Stimulated activated naive B cell treated with anti-CD40 and anti-IgM and Interleukin-4, amounts not matched to agents 10 μg/mL and 1 μg/mL and 100 μg/mL, for 72 hours (primary cell): Measurements from ENCODE around the gene TAF3.

Source experiments
- ATAC-seq, 2 donors: fragments of 150-1000 bp; cut with Tn5 transposase; replicated peaks; 2 replicates each; pipeline ENCODE4 v1.10.0; 2021; ENCODE audit warnings: moderate library complexity in 1 of 2
- DNase-seq: peaks from one replicate; pipeline ENCODE4 v3.0.0; 2021
- H3K27ac Mint-ChIP-seq: one replicate; pipeline ENCODE4 v1.8.0; 2022; ENCODE audit warnings: mild to moderate bottlenecking, mixed read lengths
- H3K27me3 Mint-ChIP-seq, 2 donors: one replicate each; pipeline ENCODE4 v1.8.0; 2022; ENCODE audit warnings: mixed read lengths in 2 of 2
- H3K36me3 Mint-ChIP-seq, 2 donors: one replicate each; pipeline ENCODE4 v1.8.0; 2022; ENCODE audit warnings: mixed read lengths in 2 of 2, mild to moderate bottlenecking in 1 of 2
- H3K4me1 Mint-ChIP-seq, 2 donors: one replicate each; pipeline ENCODE4 v1.8.0; 2022; ENCODE audit warnings: mixed read lengths in 2 of 2, mild to moderate bottlenecking in 1 of 2
- H3K4me3 Mint-ChIP-seq, 2 donors: one replicate each; pipeline ENCODE4 v1.8.0; 2022; ENCODE audit warnings: mild to moderate bottlenecking in 2 of 2, mixed read lengths in 2 of 2, moderate library complexity in 1 of 2
- H3K9me3 Mint-ChIP-seq, 2 donors: one replicate each; pipeline ENCODE4 v1.8.0; 2022; ENCODE audit warnings: mixed read lengths in 2 of 2, mild to moderate bottlenecking in 1 of 2

The TAF3 gene

DNA sequence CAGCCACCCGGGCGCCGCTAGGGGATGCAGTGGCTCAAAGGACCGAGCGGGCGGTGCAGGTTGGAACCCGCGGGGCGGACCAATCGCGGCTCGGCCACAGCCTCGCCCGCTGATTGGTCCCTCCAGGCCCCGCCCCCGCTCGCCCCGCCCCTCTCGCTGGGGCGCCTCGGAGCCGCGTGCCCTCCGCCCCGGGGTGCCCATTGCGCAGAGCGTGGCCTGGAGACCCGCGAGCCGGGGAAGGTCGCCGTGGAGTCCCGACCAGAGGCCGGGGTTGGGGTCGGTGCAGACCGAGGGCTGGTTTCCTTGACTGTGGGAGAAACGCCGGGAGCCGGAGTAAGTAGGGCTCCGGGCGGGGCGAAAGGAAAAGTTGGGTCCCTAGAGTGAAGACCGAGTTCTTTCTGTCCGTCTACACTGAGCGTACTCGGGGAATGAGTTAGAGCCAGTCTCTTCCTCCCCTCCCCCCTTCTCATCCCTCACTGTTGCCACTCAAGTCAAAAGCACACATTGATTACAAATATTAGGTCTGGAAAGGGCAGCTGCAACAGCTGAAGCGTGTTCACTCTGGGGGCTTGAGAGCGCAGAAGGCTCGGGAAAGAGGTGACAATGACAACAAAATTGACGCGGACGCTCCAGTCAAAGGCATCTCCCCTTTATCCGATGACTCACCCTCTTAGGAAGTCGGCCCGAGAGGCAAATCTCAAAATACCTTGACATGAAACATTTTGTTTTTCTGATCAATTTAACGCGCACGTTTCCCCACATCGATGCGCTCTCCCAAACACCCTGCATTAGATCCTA is 235.3 kb downstream of the TAF3 start:
- Mint-ChIP-seq H3K4me3 (peak overlapping the region; percentile 80 to 82), H3K4me1 (peaks cover 37 to 75% of the 10 kb centered on the region in 2 donors), H3K27me3 (peaks cover 56 to 94% of the 10 kb centered on the region in 2 donors), H3K36me3 (peaks cover 3 to 4% of the 10 kb centered on the region in 2 donors), H3K9me3 (no peaks in the 10 kb centered on the region), H3K27ac (peak overlapping the region; percentile 88)
- ATAC-seq, result peak; percentile 76
- peak; percentile 70 for DNase-seq

DNA sequence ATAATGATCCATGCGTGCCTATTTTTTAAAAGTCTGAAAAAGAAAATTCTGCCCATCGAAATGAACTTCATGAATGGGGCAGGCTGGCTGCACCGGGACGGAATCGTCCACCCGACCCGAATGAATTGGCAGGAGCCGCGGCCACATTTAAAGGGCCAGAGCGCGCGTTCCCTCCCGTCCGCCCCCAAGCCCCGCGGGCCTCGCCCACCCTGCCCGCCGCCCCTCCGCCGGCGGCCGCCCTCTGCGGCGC is 235.9 kb downstream of the TAF3 start:
- peak overlapping the region; percentile 88 for H3K27ac Mint-ChIP-seq
- H3K4me1 Mint-ChIP-seq, result peaks cover 37 to 73% of the 10 kb centered on the region in 2 donors
- H3K4me3 Mint-ChIP-seq, result peak overlapping the region; percentile 80 to 82
- H3K27me3 Mint-ChIP-seq, result peaks cover 56 to 94% of the 10 kb centered on the region in 2 donors
- no peaks in the 10 kb centered on the region for H3K9me3 Mint-ChIP-seq
- ATAC-seq, result no peak
- H3K36me3 Mint-ChIP-seq, result peaks cover 3 to 4% of the 10 kb centered on the region in 2 donors
- no peak for DNase-seq

DNA sequence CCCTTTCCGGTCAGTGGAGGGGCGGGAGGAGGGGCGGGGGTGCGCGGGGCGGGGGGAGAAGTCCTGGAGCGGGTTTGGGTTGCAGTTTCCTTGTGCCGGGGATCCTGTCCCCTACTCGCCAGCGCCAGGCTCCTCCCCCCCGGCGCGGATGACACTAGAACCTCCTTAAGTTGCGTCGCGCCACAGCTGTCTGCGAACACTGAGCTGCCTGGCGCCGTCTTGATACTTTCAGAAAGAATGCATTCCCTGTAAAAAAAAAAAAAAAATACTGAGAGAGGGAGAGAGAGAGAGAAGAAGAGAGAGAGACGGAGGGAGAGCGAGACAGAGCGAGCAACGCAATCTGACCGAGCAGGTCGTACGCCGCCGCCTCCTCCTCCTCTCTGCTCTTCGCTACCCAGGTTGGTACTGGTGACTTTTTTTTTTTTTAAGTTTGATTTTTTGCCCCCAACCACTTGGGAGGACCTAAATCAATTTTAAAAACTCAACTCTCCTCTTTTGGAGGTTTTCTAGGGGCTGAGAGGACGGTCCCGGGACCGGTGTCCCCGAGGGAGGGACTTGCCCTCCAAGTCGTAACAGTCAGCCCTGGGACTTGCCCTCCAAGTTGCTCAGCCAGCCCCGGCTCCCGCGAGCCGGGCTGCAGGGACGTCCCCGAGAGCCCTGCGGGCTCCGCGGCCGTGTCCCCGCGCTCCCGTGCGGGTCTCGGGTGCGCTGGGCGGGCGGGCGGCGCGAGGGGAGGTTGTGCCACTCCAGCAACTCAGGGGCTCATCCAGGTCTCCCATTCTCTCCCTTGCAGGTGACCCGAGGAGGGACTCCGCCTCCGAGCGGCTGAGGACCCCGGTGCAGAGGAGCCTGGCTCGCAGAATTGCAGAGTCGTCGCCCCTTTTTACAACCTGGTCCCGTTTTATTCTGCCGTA is 236.4 kb downstream of the TAF3 start, which contains the start of gene GATA3:
GATA3 (plus strand) TSS at position 195 of the 914 bp plus-strand sequence. CDS start 968 bp downstream, outside the sequence.
- Mint-ChIP-seq H3K36me3 (peaks cover 3 to 4% of the 10 kb centered on the region in 2 donors), H3K27ac (peak within 1 kb of the TSS; percentile 91)

DNA sequence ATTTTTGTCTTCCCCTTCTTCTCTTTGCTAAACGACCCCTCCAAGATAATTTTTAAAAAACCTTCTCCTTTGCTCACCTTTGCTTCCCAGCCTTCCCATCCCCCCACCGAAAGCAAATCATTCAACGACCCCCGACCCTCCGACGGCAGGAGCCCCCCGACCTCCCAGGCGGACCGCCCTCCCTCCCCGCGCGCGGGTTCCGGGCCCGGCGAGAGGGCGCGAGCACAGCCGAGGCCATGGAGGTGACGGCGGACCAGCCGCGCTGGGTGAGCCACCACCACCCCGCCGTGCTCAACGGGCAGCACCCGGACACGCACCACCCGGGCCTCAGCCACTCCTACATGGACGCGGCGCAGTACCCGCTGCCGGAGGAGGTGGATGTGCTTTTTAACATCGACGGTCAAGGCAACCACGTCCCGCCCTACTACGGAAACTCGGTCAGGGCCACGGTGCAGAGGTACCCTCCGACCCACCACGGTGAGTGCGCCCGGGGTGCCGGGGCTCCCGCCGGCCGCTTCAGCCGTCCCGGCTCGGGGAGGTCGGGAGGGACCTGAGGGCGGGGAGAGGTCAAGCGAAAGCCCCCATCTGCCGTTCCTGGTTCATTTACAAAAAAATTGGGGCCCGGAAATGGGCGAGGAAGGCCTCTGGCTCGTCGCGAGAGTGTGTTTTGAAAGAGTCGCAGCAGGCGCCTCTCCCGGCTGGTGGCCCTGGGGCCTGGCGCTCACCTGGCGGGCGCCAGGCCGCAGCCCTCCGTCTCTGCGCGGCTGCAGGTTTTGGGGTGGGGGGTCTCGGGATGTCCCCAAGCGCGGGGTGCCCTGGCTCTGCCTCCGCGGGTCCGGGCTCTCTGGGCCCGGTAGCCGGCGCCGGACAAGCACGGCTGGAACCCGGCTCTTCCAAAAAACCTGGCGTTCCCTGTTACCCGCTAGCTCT is 237.4 kb downstream of the TAF3 start:
- Mint-ChIP-seq H3K27ac (peak overlapping the region; percentile 79), H3K4me3 (peak overlapping the region; percentile 70 to 89), H3K9me3 (no peaks in the 10 kb centered on the region), H3K27me3 (peaks cover 62 to 94% of the 10 kb centered on the region in 2 donors), H3K36me3 (peaks cover 3 to 4% of the 10 kb centered on the region in 2 donors), H3K4me1 (peaks cover 43 to 76% of the 10 kb centered on the region in 2 donors)
- no peak for ATAC-seq
- no peak for DNase-seq

More for the DNA sequence above, 236.4 kb downstream of the TAF3 start, which contains the start of gene GATA3:
- peaks cover 58 to 94% of the 10 kb centered on the region in 2 donors for H3K27me3 Mint-ChIP-seq
- DNase-seq (no peak), ATAC-seq (peak in 1 of 2 donors; percentile 37)
- no peaks in the 10 kb centered on the region for H3K9me3 Mint-ChIP-seq
- peak within 1 kb of the TSS; percentile 82 to 89 for H3K4me3 Mint-ChIP-seq
- H3K4me1 Mint-ChIP-seq, result peaks cover 38 to 75% of the 10 kb centered on the region in 2 donors

DNA sequence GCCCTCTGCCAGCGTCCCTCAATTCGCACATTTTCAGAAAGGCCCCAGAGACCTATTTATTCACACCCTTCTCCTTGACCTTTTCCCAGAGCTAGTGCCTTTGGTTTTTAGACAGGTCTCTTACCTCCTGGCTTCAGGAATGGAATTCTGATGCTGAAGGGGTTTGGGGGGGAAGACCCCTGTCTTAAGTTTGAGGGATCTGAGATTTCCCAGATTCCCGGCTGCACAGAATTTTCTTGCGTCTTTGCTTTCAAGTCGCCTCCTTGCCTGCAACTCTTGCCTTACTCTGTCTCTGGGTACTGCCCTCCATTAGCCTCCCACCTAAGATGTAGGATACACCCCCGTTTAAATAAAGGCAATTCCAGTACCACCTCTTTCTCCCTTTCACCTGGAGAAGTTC is 238.1 kb downstream of the TAF3 start:
- no peak for ATAC-seq
- no peaks in the 10 kb centered on the region for H3K9me3 Mint-ChIP-seq
- peak overlapping the region; percentile 62 to 66 for H3K4me3 Mint-ChIP-seq
- H3K27ac Mint-ChIP-seq, result peak overlapping the region; percentile 49
- peaks cover 50 to 76% of the 10 kb centered on the region in 2 donors for H3K4me1 Mint-ChIP-seq
- H3K36me3 Mint-ChIP-seq, result peaks cover 3 to 4% of the 10 kb centered on the region in 2 donors
- peaks cover 62 to 95% of the 10 kb centered on the region in 2 donors for H3K27me3 Mint-ChIP-seq
- DNase-seq, result no peak

DNA sequence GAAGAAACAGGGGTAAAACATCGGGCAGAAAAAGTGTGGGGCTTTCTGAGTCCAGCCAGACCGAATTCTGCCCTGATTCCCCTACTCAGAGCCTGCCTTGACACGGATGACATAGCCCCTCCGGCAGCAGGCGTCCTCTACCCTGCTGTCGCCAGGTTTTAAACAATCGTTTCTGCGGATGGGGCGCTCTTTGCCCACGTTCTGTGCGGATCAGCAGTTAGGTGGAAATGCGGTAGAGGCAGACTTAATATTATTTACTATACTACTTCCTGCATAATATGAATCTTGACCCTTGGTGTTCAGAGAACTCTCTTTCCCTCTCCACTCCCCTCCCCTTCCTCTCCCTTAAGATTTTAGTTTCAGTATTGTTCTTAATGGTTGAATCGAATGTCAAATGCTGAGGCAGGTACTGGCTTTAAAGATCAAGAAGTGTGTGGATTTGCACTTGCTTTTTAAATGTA is 238.6 kb downstream of the TAF3 start:
- H3K27ac Mint-ChIP-seq, result peak overlapping the region; percentile 51
- H3K9me3 Mint-ChIP-seq, result no peaks in the 10 kb centered on the region
- peaks cover 60 to 93% of the 10 kb centered on the region in 2 donors for H3K27me3 Mint-ChIP-seq
- H3K4me1 Mint-ChIP-seq, result peaks cover 48 to 79% of the 10 kb centered on the region in 2 donors
- H3K36me3 Mint-ChIP-seq, result peaks cover 3 to 4% of the 10 kb centered on the region in 2 donors
- peak overlapping the region; percentile 62 to 66 for H3K4me3 Mint-ChIP-seq
- ATAC-seq (peak; percentile 26 to 43), DNase-seq (no peak)

DNA sequence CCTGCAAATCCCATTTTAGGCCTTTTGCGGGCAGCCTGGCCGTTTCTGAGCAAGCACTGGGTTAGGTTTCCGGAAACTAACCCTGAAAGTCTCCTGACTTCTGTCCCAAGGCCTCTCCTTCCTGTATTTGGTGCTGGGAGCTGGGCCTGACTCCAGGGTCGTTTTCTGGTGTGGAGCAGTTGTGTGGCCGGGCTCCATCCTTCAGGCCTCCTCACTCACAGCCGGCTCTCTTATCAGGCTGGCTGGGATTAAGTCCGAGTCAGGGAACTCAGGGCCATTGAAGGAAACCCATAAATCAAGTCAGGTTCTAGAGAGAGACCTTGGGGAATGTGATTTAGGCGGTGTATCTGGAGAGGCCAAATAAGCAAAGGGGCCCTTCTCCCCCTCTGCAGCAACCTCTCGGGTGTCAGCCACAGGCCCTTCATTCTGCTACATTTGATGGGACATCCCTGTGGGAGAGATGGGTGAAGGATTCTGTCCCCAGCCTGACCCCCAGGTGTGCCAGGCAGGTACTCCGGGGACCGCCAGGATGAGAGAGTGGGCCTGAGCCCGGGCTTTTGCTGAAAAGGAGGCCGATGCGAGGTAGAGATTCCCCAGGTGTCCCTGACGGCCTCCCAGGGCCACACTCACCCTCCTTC is 239.4 kb downstream of the TAF3 start:
- DNase-seq, result no peak
- H3K27ac Mint-ChIP-seq, result no peak overlapping the region
- no peak overlapping the region for H3K4me3 Mint-ChIP-seq
- peaks cover 43 to 79% of the 10 kb centered on the region in 2 donors for H3K4me1 Mint-ChIP-seq
- no peak for ATAC-seq
- peaks cover 57 to 90% of the 10 kb centered on the region in 2 donors for H3K27me3 Mint-ChIP-seq
- peaks cover 0 to 3% of the 10 kb centered on the region in 2 donors for H3K36me3 Mint-ChIP-seq
- no peaks in the 10 kb centered on the region for H3K9me3 Mint-ChIP-seq

DNA sequence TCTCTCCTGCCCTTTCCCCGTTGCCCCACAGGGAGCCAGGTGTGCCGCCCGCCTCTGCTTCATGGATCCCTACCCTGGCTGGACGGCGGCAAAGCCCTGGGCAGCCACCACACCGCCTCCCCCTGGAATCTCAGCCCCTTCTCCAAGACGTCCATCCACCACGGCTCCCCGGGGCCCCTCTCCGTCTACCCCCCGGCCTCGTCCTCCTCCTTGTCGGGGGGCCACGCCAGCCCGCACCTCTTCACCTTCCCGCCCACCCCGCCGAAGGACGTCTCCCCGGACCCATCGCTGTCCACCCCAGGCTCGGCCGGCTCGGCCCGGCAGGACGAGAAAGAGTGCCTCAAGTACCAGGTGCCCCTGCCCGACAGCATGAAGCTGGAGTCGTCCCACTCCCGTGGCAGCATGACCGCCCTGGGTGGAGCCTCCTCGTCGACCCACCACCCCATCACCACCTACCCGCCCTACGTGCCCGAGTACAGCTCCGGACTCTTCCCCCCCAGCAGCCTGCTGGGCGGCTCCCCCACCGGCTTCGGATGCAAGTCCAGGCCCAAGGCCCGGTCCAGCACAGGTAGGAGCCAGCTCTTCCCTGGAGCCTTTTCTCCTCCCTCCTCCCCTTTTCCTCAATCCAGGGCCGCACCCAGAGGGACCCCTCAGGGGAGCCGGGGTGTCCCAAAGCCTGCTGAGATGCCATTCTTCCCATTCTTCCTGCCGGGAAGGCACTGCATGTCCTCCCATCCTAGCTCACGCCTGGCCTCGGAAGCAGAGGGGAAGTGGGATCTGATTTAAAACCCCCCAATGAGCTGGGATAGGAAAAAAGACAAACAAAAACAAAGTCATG is 240.2 kb downstream of the TAF3 start:
- no peak for DNase-seq
- no peak overlapping the region for H3K27ac Mint-ChIP-seq

DNA sequence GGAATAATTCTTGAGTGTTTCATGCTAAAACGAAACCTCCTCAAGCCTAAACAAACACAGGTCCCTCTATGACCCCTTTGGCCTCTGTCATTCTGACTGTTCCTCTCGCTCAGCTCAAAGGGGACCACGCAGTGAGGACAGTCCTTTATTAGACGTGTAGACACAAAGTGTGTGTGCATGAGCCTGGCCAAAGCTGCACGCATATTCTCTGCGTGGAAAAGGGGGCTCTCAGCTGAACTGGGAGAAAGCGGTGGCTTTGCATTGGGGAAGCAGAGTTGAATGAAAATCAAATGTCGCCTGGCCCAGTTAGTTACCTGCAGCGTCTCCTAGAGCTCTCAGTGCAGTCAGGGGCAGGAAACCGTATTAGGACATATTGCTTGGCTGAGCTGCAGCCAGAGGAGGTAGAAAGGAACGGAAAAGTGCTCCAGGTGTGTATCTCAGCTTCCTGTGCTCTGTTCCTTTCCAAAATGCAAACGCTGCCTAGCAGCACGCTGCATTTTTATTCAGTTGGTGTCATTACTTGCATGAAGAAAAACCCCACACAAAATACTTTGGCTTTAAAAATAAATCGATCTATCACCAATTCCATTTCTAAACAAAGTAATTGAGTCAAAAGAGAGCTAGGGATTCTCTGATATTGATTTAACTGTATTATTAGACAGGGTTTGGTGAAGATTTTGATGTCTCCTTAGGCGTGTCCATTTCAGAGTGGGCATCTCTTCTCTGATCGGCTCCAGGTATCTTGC is 241.1 kb downstream of the TAF3 start:
- no peak for ATAC-seq
- peaks cover 59 to 90% of the 10 kb centered on the region in 2 donors for H3K27me3 Mint-ChIP-seq
- peaks cover 32 to 64% of the 10 kb centered on the region in 2 donors for H3K4me1 Mint-ChIP-seq
- no peak overlapping the region for H3K4me3 Mint-ChIP-seq
- H3K27ac Mint-ChIP-seq, result no peak overlapping the region
- H3K9me3 Mint-ChIP-seq, result no peaks in the 10 kb centered on the region
- DNase-seq, result no peak
- H3K36me3 Mint-ChIP-seq, result no peaks in the 10 kb centered on the region

More for the DNA sequence above, 240.2 kb downstream of the TAF3 start:
- peaks cover 59 to 90% of the 10 kb centered on the region in 2 donors for H3K27me3 Mint-ChIP-seq
- ATAC-seq, result no peak
- H3K9me3 Mint-ChIP-seq, result no peaks in the 10 kb centered on the region
- peaks cover 38 to 73% of the 10 kb centered on the region in 2 donors for H3K4me1 Mint-ChIP-seq
- H3K4me3 Mint-ChIP-seq, result no peak overlapping the region
- no peaks in the 10 kb centered on the region for H3K36me3 Mint-ChIP-seq

DNA sequence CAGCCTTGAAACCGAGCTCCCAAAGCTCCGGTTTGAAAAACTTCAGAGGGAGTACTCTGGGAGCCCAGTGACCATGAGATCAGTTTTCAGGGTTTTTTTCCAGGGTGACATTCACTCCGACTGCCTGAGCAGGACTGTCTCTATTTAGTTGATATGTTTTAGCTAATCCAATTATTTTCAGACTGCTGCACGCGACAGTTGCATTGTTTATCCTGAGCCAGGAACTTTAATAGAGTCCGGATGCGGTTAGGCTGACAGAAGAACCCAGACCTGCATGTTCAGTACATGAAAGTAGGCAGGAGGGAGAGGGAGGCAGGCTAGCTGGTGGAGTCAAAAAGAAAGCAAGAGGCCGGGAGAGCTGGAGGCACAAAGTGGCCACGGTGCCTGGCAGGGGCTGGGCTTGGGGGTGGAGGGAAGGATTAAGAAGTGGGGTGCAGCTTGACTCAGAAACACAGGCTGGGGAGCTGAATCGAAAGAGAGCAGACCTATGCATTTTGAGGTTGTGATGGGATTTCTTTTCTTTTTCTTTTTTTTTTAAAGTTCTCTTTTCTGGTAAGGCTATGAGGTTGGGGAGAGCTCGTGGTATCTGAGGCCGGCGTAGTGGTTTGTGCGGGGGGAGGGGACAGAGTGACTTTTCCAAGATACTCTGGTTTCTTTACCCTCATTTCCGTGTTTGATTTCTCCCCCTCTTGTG is 241.9 kb downstream of the TAF3 start:
- Mint-ChIP-seq H3K27me3 (peaks cover 58 to 87% of the 10 kb centered on the region in 2 donors), H3K4me1 (peaks cover 30 to 58% of the 10 kb centered on the region in 2 donors), H3K4me3 (peak overlapping the region; percentile 60 to 81), H3K27ac (peak overlapping the region; percentile 73), H3K36me3 (no peaks in the 10 kb centered on the region), H3K9me3 (no peaks in the 10 kb centered on the region)
- DNase-seq (no peak), ATAC-seq (peak; percentile 14 to 38)

DNA sequence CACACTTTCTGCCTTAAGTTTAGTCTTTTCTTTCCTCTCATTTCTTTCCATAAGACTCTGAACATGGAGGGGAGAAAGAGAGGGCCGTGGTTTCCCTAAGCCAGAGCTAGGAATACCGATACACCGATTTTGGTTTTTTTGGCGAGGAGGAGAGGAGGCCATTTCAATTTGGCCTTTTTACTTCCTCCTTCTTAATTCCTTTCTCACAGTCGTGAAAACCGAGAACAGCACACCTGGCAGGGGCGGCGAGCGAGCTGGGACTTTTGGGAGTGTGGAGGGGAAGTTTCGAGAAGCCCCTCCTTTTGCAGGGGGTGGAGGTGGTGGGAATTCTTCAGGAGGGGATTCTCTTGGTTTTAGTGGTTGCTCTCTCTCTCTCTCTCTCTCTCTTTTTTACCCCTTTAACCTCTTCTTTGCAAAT is 242.4 kb downstream of the TAF3 start:
- H3K9me3 Mint-ChIP-seq, result no peaks in the 10 kb centered on the region
- H3K4me1 Mint-ChIP-seq, result peaks cover 27 to 52% of the 10 kb centered on the region in 2 donors
- DNase-seq, result no peak
- no peaks in the 10 kb centered on the region for H3K36me3 Mint-ChIP-seq
- H3K27me3 Mint-ChIP-seq, result peaks cover 58 to 82% of the 10 kb centered on the region in 2 donors
- no peak for ATAC-seq
- no peak overlapping the region for H3K27ac Mint-ChIP-seq
- H3K4me3 Mint-ChIP-seq, result peak overlapping the region; percentile 60 to 81
